ENCODE measurements around the gene RIC8A. TPM values are rescaled to one million over a fixed set of nuclear protein-coding genes. Genes with fewer than 3 reads are reported as not detected.

RIC8A gene
- total and polyA plus RNA-seq, 4 donors = 12.5 to 49.6 (median 34.5) TPM

DNA sequence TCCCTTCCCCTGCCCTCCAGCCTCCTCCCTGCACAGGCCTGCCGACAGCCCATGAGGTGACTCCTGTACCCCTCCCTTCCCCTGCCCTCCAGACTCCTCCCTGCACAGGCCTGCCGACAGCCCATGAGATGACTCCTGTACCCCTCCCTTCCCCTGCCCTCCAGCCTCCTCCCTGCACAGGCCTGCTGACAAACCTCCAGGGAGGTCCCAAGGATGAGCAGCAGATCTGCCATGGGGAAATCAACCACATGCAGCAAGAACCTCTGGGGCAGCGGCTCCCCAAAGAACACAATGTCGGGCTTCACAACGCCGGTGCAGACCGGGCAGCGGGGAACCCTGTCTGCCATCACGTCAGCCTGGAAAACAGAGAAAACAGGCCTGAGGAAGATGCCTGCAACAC lies 16.4 kb downstream of the RIC8A start:
- 94% methylated on average over 8 of the region's 9 CpGs for WGBS
- no peak for DNase-seq (ENCODE audit: low spot score)
- H3K9ac ChIP-seq (ENCODE audit: low read depth in 1 of 2, low read length in 2 of 2) = no peak overlapping the region
- no peaks in the 10 kb centered on the region for H3K9me3 ChIP-seq (ENCODE audit: control insufficient read depth in 4 of 4, low read length in 3 of 4)
- H3K4me1 ChIP-seq (ENCODE audit: control insufficient read depth in 4 of 4, insufficient read depth in 4 of 4, low read length in 3 of 4) = no peaks in the 10 kb centered on the region
- no peak overlapping the region for H3K27ac ChIP-seq (ENCODE audit: low read depth in 1 of 2, low read length in 2 of 2)
- no peaks in the 10 kb centered on the region for H3K27me3 ChIP-seq (ENCODE audit: control insufficient read depth in 4 of 4, insufficient read depth in 4 of 4, low read length in 3 of 4)
- H3K36me3 ChIP-seq (ENCODE audit: control insufficient read depth in 4 of 4, insufficient read depth in 3 of 4, low read depth in 1 of 4, low read length in 3 of 4) = peaks cover 0 to 17% (median 6%) of the 10 kb centered on the region in 4 donors
- no peak for TF ChIP-seq SP1 (IDR thresholded peaks at IDR 0.05)
- TF ChIP-seq RAD21 (IDR thresholded peaks at IDR 0.05) = no peak
- TF ChIP-seq TAF1 (conservative IDR thresholded peaks at IDR 0.05) = no peak
- no peak for TF ChIP-seq JUND (IDR thresholded peaks at IDR 0.05)
- TF ChIP-seq GABPA (IDR thresholded peaks at IDR 0.05 in 1 of 2, conservative IDR thresholded peaks at IDR 0.05 in 1 of 2) = no peak
- no peak for TF ChIP-seq FOXA1 (IDR thresholded peaks at IDR 0.05)
- TF ChIP-seq EGR1 (IDR thresholded peaks at IDR 0.05; ENCODE audit: low read depth in 2 of 2) = no peak
- TF ChIP-seq NR2F2 (IDR thresholded peaks at IDR 0.05) = no peak
- TF ChIP-seq, protein P1, sequence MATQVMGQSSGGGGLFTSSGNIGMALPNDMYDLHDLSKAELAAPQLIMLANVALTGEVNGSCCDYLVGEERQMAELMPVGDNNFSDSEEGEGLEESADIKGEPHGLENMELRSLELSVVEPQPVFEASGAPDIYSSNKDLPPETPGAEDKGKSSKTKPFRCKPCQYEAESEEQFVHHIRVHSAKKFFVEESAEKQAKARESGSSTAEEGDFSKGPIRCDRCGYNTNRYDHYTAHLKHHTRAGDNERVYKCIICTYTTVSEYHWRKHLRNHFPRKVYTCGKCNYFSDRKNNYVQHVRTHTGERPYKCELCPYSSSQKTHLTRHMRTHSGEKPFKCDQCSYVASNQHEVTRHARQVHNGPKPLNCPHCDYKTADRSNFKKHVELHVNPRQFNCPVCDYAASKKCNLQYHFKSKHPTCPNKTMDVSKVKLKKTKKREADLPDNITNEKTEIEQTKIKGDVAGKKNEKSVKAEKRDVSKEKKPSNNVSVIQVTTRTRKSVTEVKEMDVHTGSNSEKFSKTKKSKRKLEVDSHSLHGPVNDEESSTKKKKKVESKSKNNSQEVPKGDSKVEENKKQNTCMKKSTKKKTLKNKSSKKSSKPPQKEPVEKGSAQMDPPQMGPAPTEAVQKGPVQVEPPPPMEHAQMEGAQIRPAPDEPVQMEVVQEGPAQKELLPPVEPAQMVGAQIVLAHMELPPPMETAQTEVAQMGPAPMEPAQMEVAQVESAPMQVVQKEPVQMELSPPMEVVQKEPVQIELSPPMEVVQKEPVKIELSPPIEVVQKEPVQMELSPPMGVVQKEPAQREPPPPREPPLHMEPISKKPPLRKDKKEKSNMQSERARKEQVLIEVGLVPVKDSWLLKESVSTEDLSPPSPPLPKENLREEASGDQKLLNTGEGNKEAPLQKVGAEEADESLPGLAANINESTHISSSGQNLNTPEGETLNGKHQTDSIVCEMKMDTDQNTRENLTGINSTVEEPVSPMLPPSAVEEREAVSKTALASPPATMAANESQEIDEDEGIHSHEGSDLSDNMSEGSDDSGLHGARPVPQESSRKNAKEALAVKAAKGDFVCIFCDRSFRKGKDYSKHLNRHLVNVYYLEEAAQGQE (IDR thresholded peaks at IDR 0.05) = no peak
- TF ChIP-seq, protein P2, sequence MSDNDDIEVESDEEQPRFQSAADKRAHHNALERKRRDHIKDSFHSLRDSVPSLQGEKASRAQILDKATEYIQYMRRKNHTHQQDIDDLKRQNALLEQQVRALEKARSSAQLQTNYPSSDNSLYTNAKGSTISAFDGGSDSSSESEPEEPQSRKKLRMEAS (IDR thresholded peaks at IDR 0.05) = no peak
- TF ChIP-seq, protein P3, sequence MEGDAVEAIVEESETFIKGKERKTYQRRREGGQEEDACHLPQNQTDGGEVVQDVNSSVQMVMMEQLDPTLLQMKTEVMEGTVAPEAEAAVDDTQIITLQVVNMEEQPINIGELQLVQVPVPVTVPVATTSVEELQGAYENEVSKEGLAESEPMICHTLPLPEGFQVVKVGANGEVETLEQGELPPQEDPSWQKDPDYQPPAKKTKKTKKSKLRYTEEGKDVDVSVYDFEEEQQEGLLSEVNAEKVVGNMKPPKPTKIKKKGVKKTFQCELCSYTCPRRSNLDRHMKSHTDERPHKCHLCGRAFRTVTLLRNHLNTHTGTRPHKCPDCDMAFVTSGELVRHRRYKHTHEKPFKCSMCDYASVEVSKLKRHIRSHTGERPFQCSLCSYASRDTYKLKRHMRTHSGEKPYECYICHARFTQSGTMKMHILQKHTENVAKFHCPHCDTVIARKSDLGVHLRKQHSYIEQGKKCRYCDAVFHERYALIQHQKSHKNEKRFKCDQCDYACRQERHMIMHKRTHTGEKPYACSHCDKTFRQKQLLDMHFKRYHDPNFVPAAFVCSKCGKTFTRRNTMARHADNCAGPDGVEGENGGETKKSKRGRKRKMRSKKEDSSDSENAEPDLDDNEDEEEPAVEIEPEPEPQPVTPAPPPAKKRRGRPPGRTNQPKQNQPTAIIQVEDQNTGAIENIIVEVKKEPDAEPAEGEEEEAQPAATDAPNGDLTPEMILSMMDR (IDR thresholded peaks at IDR 0.05; ENCODE audit: low read depth, low read length, missing input control) = no peak
- TF ChIP-seq, protein P4, sequence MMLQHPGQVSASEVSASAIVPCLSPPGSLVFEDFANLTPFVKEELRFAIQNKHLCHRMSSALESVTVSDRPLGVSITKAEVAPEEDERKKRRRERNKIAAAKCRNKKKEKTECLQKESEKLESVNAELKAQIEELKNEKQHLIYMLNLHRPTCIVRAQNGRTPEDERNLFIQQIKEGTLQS (IDR thresholded peaks at IDR 0.05) = no peak
- TF ChIP-seq YY1 (IDR thresholded peaks at IDR 0.05) = no peak
- no peak for TF ChIP-seq HNF4A (conservative IDR thresholded peaks at IDR 0.05)
- TF ChIP-seq, protein P5, sequence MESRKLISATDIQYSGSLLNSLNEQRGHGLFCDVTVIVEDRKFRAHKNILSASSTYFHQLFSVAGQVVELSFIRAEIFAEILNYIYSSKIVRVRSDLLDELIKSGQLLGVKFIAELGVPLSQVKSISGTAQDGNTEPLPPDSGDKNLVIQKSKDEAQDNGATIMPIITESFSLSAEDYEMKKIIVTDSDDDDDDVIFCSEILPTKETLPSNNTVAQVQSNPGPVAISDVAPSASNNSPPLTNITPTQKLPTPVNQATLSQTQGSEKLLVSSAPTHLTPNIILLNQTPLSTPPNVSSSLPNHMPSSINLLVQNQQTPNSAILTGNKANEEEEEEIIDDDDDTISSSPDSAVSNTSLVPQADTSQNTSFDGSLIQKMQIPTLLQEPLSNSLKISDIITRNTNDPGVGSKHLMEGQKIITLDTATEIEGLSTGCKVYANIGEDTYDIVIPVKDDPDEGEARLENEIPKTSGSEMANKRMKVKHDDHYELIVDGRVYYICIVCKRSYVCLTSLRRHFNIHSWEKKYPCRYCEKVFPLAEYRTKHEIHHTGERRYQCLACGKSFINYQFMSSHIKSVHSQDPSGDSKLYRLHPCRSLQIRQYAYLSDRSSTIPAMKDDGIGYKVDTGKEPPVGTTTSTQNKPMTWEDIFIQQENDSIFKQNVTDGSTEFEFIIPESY (IDR thresholded peaks at IDR 0.05) = no peak
- TF ChIP-seq HNF4G (IDR thresholded peaks at IDR 0.05) = no peak
- TF ChIP-seq RXRA (IDR thresholded peaks at IDR 0.05) = no peak
- no peak for TF ChIP-seq FOXA2 (IDR thresholded peaks at IDR 0.05)
- H3K4me3 ChIP-seq (ENCODE audit: low read depth in 1 of 3, low read length in 3 of 3) = no peak overlapping the region

Data from liver (tissue), 9 donors.